ENCODE measurements around the gene CCDC71L. TPM values are rescaled to one million over a fixed set of nuclear protein-coding genes. Genes with fewer than 3 reads are reported as not detected.

The CCDC71L gene
- total and polyA plus RNA-seq, 2 of the 13 experiments (the other 11 are each of a cell fraction or from before 2014, with no cell fraction given), result 0.02 TPM; not detected in 1

DNA sequence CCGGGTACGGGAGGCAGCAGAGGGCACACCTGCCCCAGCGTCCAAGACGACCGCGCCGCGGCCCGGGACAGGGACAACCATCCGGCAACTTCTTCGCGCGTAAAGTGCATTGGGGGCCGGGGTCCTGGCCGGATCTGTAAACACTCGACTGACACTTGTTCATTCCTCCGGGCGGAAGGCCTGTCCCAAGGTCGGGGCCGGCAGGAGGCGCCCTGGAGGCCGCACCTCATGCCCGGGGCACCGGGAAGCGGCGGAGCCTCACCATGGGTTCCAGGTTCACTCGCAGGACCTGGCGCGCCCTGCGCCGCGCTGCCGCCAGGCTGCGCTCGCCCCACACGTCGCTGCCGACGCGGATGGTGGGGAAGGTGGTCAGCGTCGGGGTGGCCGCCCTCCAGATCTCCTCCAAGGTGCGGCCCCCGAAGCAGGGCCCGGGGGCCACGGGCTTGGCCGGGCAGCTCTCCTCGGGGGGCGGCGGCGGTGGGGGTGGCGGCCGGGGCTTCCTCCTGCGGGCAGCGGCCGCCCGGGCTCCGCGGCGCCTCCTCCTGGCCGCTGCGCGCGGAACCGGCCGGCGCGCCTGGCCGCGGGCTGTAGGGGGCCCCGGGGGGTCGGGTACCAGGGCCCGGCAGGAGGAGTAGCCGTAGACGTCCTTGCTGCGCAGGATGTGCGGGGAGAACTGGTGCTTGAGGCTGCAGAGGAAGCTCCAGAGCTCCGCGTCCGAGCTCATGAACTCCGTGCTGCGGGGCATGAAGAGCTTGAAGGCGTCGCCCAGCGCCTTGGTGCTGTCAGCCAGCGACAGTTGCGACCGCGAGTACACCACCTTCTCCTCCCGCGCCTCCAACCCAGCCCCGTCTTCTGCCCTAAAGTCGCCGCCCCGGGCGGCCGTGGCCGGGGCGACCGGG, 746 bp downstream of the CCDC71L start:
- in situ Hi-C loops (cut with HindIII; ENCODE audit: extremely low pct_ligation_motif_present, low pct_unique_long_range_greater_than_20kb), result no loop called here
- 56% methylated on average over 23 of the region's 101 CpGs for WGBS (ENCODE audit: low lambda C conversion rate)
- FAIRE-seq (no peak), DNase-seq (ENCODE audit: low spot score) (no peak), ATAC-seq (peak; percentile 66)
- H4K20me1 ChIP-seq (ENCODE audit: insufficient read depth, low read length), result no peaks in the 10 kb centered on the region
- TF ChIP-seq CTCF (CRISPR knock-in tag; IDR thresholded peaks at IDR 0.05), result peak; percentile 9; the same call in 1 of the 2 replicates
- no peak for TF ChIP-seq MYC (CRISPR knock-in tag; IDR thresholded peaks at IDR 0.05; ENCODE audit: borderline replicate concordance)
- H3K9ac ChIP-seq (ENCODE audit: insufficient read depth, low read depth, low read length), result no peak overlapping the region
- H3K36me3 ChIP-seq (replicated peaks in 1 of 2; ENCODE audit: control insufficient read depth in 1 of 2, insufficient read depth in 2 of 2, low read length in 2 of 2), result no peaks in the 10 kb centered on the region
- intact Hi-C loops (cut with micrococcal nuclease; ENCODE audit: unreplicated experiment), result no loop called here
- no peak overlapping the region for H3K27ac ChIP-seq (ENCODE audit: extremely low read length, insufficient read depth, low read length)
- H2AFZ ChIP-seq (ENCODE audit: low read length), result no peak overlapping the region
- H3K4me1 ChIP-seq (ENCODE audit: insufficient read depth, low read length), result no peaks in the 10 kb centered on the region
- H3K27me3 ChIP-seq (ENCODE audit: control insufficient read depth in 1 of 2, insufficient read depth in 2 of 2, low read length in 2 of 2), result peaks cover 0 to 7% of the 10 kb centered on the region in 2 experiments; a peak in 2 of 5 replicates
- no peaks in the 10 kb centered on the region for H3K9me3 ChIP-seq (ENCODE audit: low read length)
- H3K4me3 ChIP-seq (replicated peaks in 1 of 3; ENCODE audit: insufficient read depth in 1 of 3, low read depth in 2 of 3, low read length in 3 of 3), result peak overlapping the region; percentile 26 to 64 (median 43); a peak in 4 of 6 replicates
- no peaks in the 10 kb centered on the region for H3K79me2 ChIP-seq (ENCODE audit: insufficient read depth, low read length)
- CTCF ChIA-PET (ENCODE audit: low intra/inter-chr PET ratio, low total read pairs), result no interaction called here
- POLR2A ChIA-PET, result no interaction called here
- no TSS peak for BruUV-seq (replicated peaks)
- peak overlapping the region; percentile 65 for H3K4me2 ChIP-seq (ENCODE audit: low read depth, low read length)

DNA sequence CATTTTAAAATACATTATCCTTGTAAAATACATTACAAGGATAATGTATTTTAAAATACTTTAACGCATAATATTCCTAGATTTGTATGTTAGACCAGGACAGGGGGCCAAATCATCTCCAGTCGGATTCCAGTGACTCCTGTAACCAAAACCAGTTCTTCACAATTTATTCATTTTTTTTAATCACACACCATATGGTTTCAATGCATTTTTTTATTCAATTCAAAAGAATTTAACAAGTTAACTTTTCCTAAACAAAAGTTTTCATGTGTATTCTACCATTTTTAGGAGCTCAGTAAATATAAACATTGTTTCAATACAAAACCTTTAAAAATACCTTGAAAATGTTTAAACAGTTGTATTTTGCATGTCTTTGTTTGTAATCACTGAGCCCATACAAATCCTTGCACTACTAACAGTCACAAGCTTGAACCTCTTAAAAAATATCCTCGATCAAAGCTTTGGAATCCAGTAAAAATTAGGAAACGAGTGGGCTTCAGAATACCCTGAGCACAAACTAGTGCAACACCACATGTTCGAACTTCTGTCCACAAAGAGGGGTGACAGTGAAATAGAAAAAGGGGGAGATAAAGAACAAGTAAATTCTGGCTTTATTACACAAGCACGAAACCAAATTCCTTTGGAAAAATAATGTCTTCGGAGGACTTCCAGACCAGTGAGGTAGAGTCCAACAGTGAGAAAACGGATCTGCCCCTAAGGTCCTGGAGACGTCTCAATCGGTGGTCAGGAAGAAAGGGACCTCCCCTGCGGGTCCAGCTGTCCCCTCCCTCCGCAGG, 1.6 kb downstream of the CCDC71L start:
- Histone ChIP-seq H2AFZ (ENCODE audit: low read length) (no peak overlapping the region), H3K4me3 (replicated peaks in 1 of 3; ENCODE audit: insufficient read depth in 1 of 3, low read depth in 2 of 3, low read length in 3 of 3) (peak overlapping the region in 1 of 3 experiments; percentile 33; a peak in 1 of 6 replicates), H3K27ac (ENCODE audit: extremely low read length, insufficient read depth, low read length) (no peak overlapping the region), H3K27me3 (ENCODE audit: control insufficient read depth in 1 of 2, insufficient read depth in 2 of 2, low read length in 2 of 2) (peaks cover 0 to 7% of the 10 kb centered on the region in 2 experiments; a peak in 2 of 5 replicates), H3K9ac (ENCODE audit: insufficient read depth, low read depth, low read length) (no peak overlapping the region), H4K20me1 (ENCODE audit: insufficient read depth, low read length) (no peaks in the 10 kb centered on the region), H3K9me3 (ENCODE audit: low read length) (no peaks in the 10 kb centered on the region), H3K4me2 (ENCODE audit: low read depth, low read length) (peak overlapping the region; percentile 37; the same call in 1 of the 2 replicates), H3K36me3 (replicated peaks in 1 of 2; ENCODE audit: control insufficient read depth in 1 of 2, insufficient read depth in 2 of 2, low read length in 2 of 2) (no peaks in the 10 kb centered on the region), H3K4me1 (ENCODE audit: insufficient read depth, low read length) (no peaks in the 10 kb centered on the region), H3K79me2 (ENCODE audit: insufficient read depth, low read length) (no peaks in the 10 kb centered on the region)
- no TSS peak for BruUV-seq (replicated peaks)
- FAIRE-seq (no peak), ATAC-seq (no peak), DNase-seq (ENCODE audit: low spot score) (no peak)
- WGBS (ENCODE audit: low lambda C conversion rate), result 27% methylated on average over 12 of the region's 12 CpGs
- intact Hi-C loops (cut with micrococcal nuclease; ENCODE audit: unreplicated experiment), result no loop called here
- ChIA-PET POLR2A (no interaction called here), CTCF (ENCODE audit: low intra/inter-chr PET ratio, low total read pairs) (no interaction called here)
- in situ Hi-C loops (cut with HindIII; ENCODE audit: extremely low pct_ligation_motif_present, low pct_unique_long_range_greater_than_20kb), result no loop called here
- TF ChIP-seq NR3C1 (CRISPR knock-in tag; IDR thresholded peaks at IDR 0.05) (no peak), ZNF501 (CRISPR knock-in tag; IDR thresholded peaks at IDR 0.05) (no peak), NR2F6 (IDR thresholded peaks at IDR 0.05) (no peak), NR2F6 (CRISPR knock-in tag; IDR thresholded peaks at IDR 0.05) (no peak), HOXD1 (CRISPR knock-in tag; IDR thresholded peaks at IDR 0.05) (no peak), PAX8 (CRISPR knock-in tag; IDR thresholded peaks at IDR 0.05; ENCODE audit: borderline replicate concordance) (no peak), ATM (IDR thresholded peaks at IDR 0.05; ENCODE audit: borderline replicate concordance) (no peak), TFAP4 (IDR thresholded peaks at IDR 0.05; ENCODE audit: borderline replicate concordance, low read depth) (no peak), ZNF570 (CRISPR knock-in tag; IDR thresholded peaks at IDR 0.05; ENCODE audit: borderline replicate concordance) (no peak)
- TF ChIP-seq, protein P1, sequence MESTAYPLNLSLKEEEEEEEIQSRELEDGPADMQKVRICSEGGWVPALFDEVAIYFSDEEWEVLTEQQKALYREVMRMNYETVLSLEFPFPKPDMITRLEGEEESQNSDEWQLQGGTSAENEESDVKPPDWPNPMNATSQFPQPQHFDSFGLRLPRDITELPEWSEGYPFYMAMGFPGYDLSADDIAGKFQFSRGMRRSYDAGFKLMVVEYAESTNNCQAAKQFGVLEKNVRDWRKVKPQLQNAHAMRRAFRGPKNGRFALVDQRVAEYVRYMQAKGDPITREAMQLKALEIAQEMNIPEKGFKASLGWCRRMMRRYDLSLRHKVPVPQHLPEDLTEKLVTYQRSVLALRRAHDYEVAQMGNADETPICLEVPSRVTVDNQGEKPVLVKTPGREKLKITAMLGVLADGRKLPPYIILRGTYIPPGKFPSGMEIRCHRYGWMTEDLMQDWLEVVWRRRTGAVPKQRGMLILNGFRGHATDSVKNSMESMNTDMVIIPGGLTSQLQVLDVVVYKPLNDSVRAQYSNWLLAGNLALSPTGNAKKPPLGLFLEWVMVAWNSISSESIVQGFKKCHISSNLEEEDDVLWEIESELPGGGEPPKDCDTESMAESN (CRISPR knock-in tag; conservative IDR thresholded peaks at IDR 0.05), result no peak

All from HepG2 (cell line).